SK-N-SH (cell line): ENCODE measurements around the gene C1orf35. TPM values are rescaled to one million over a fixed set of nuclear protein-coding genes. Genes with fewer than 3 reads are reported as not detected.

Experiments used
- CTCF ChIA-PET: fragments of 300-600, 350-600 bp; formaldehyde crosslinking; extraction: SDS; loops from one replicate; lab custom pipeline; 2021; lab: Yijun Ruan, JAX
- POLR2A ChIA-PET: fragments of 350-600 bp; sonication (Branson Sonifier 250); formaldehyde crosslinking; extraction: SDS; loops from one replicate; lab custom pipeline; 2020; ENCODE audit warnings: antibody characterized with exemption, inconsistent platforms; lab: Yijun Ruan, JAX
- DNase-seq: peaks from one replicate; pipeline ENCODE4 v3.0.0; 2012
- H2AFZ ChIP-seq: fragments of 200-600 bp; sonication (generic); 2 replicates; pipeline ENCODE4 v1.8.1; 2016; ENCODE audit warnings: antibody characterized with exemption, mild to moderate bottlenecking, low read depth
- H3F3A ChIP-seq: fragments of 200-600 bp; sonication (generic); replicated peaks from 2 replicates; pipeline ENCODE3; 2016; ENCODE audit warnings: antibody characterized with exemption, mild to moderate bottlenecking; ENCODE audit not compliant: insufficient read depth
- H3K27ac ChIP-seq, 2 experiments: fragments of 200-500 bp in 1 of 2; fragments of 200-600 bp in 1 of 2; sonication (Bioruptor generic) in 1 of 2; sonication (generic), shearing (Covaris generic) in 1 of 2; 2 replicates each; pipeline versions ENCODE4 v1.5.1 to v1.6.1; 2014 to 2016; ENCODE audit warnings: low read depth in 2 of 2, inconsistent platforms in 1 of 2, low read length in 1 of 2, mild to moderate bottlenecking in 1 of 2, mixed read lengths in 1 of 2
- H3K27me3 ChIP-seq: fragments of 200-600 bp; sonication (generic), shearing (Covaris generic); 2 replicates; pipeline ENCODE4 v1.6.1; 2016; ENCODE audit warnings: mixed run types; ENCODE audit not compliant: insufficient read depth
- H3K36me3 ChIP-seq, 2 experiments: fragments of 200-500 bp in 1 of 2; fragments of 200-600 bp in 1 of 2; sonication (Bioruptor generic) in 1 of 2; sonication (generic) in 1 of 2; replicated peaks in 1 of 2; 2 replicates each; pipeline versions ENCODE3 to v1.5.1; 2014 to 2016; ENCODE audit warnings: low read length in 1 of 2, mild to moderate bottlenecking in 1 of 2; ENCODE audit not compliant: insufficient read depth in 2 of 2, control insufficient read depth in 1 of 2
- H3K4me1 ChIP-seq, 2 experiments: fragments of 200-500 bp in 1 of 2; fragments of 200-600 bp in 1 of 2; sonication (Bioruptor generic) in 1 of 2; sonication (generic), shearing (Covaris generic) in 1 of 2; 2 replicates each; pipeline versions ENCODE4 v1.5.1 to v1.6.1; 2014 to 2016; ENCODE audit warnings: low read depth in 1 of 2, low read length in 1 of 2, mixed run types in 1 of 2; ENCODE audit not compliant: insufficient read depth in 2 of 2, control insufficient read depth in 1 of 2
- H3K4me2 ChIP-seq: fragments of 200-600 bp; sonication (generic), shearing (Covaris generic); 2 replicates; pipeline ENCODE4 v1.6.1; 2017; ENCODE audit warnings: mixed run types
- H3K4me3 ChIP-seq, 2 experiments: fragments of 200-500 bp in 1 of 2; fragments of 200-600 bp in 1 of 2; sonication (Bioruptor generic) in 1 of 2; sonication (generic), shearing (Covaris generic) in 1 of 2; 2 replicates each; pipeline versions ENCODE4 v1.5.1 to v1.8.1; 2014 to 2016; ENCODE audit warnings: low read depth in 2 of 2, inconsistent platforms in 1 of 2, low read length in 1 of 2, mild to moderate bottlenecking in 1 of 2, mixed read lengths in 1 of 2, moderate library complexity in 1 of 2
- H3K79me2 ChIP-seq: fragments of 200-600 bp; sonication (generic); 2 replicates; pipeline ENCODE4 v1.8.1; 2017; ENCODE audit warnings: mild to moderate bottlenecking; ENCODE audit not compliant: insufficient read depth
- H3K9ac ChIP-seq: fragments of 200-600 bp; sonication (generic); 2 replicates; pipeline ENCODE4 v1.6.1; 2017; ENCODE audit warnings: mixed run types
- H3K9me2 ChIP-seq: fragments of 200-600 bp; sonication (generic); 2 replicates; pipeline ENCODE4 v1.6.1; 2017; ENCODE audit warnings: mixed run types
- H3K9me3 ChIP-seq: fragments of 200-600 bp; sonication (generic); 2 replicates; pipeline ENCODE4 v1.6.1; 2017; ENCODE audit warnings: mixed run types, mild to moderate bottlenecking, moderate library complexity
- H4K20me1 ChIP-seq: fragments of 200-600 bp; sonication (generic); 2 replicates; pipeline ENCODE4 v1.6.1; 2017; ENCODE audit warnings: mild to moderate bottlenecking, mixed run types; ENCODE audit not compliant: insufficient read depth
- ELF1 ChIP-seq: IDR thresholded peaks from 2 replicates; pipeline ENCODE4 v1.4.0; 2012
- EP300 ChIP-seq, 2 experiments: IDR thresholded peaks; 2 replicates each; pipeline versions ENCODE4 v1.4.0 to v1.6.1; 2012; ENCODE audit warnings: borderline replicate concordance in 1 of 2, low read depth in 1 of 2, low read length in 1 of 2
- FOXM1 ChIP-seq: IDR thresholded peaks from 2 replicates; pipeline ENCODE4 v1.4.0; 2012; ENCODE audit warnings: low read depth, mild to moderate bottlenecking
- GABPA ChIP-seq: IDR thresholded peaks from 2 replicates; pipeline ENCODE4 v1.4.0; 2012; ENCODE audit warnings: low read depth, mild to moderate bottlenecking
- MEF2A ChIP-seq: IDR thresholded peaks from 2 replicates; pipeline ENCODE4 v1.4.0; 2012; ENCODE audit warnings: low read depth, borderline replicate concordance
- NFIC ChIP-seq: IDR thresholded peaks from 2 replicates; pipeline ENCODE4 v1.4.0; 2012; ENCODE audit warnings: borderline replicate concordance
- PBX3 ChIP-seq: IDR thresholded peaks from 2 replicates; pipeline ENCODE4; 2012
- RFX5 ChIP-seq: IDR thresholded peaks from 2 replicates; pipeline ENCODE4 v1.6.1; 2012; ENCODE audit warnings: mild to moderate bottlenecking, improper control_type of control experiment, low read length
- RXRA ChIP-seq: IDR thresholded peaks from 2 replicates; pipeline ENCODE4 v1.4.0; 2012; ENCODE audit warnings: low read depth, mild to moderate bottlenecking, borderline replicate concordance
- TAF1 ChIP-seq: IDR thresholded peaks from 2 replicates; pipeline ENCODE4 v1.6.1; 2012; ENCODE audit warnings: low read depth, mild to moderate bottlenecking, low read length, moderate library complexity, borderline replicate concordance
- WGBS: methylation state at CpG from one replicate; pipeline ENCODE4 v1.1.6; 2017; ENCODE audit warnings: low lambda C conversion rate; 5-methylcytosine and 5-hydroxymethylcytosine counted together
- polyA plus RNA-seq, 3 experiments: library from polyadenylated mRNA; depleted of rRNA; stranded (reverse); fragments of >200 nt; gene quantifications; 2 replicates each; pipeline ENCODE4 v1.2.3, GENCODE V29; 2012
- TF ChIP-seq, protein P1 (sequence below): IDR thresholded peaks from 2 replicates; pipeline ENCODE4 v1.4.0; 2012; ENCODE audit warnings: low read depth
- TF ChIP-seq, protein P2 (sequence below): IDR thresholded peaks from 2 replicates; pipeline ENCODE4 v1.4.0; 2012; ENCODE audit warnings: low read depth, borderline replicate concordance
- TF ChIP-seq, protein P3 (sequence below): IDR thresholded peaks from 2 replicates; pipeline ENCODE4 v1.4.0; 2012; ENCODE audit warnings: low read depth, borderline replicate concordance

Gene C1orf35
- polyA plus RNA-seq, 1 of the 3 experiments (the other 2 are of a cell fraction), result 42.9 TPM

GRCh38 chr1:228079601-228080263 lies 23.4 kb downstream of the C1orf35 start:
- CTCF ChIA-PET, result no interaction called here
- Histone ChIP-seq H4K20me1 (peaks cover 17% of the 10 kb centered on the region), H3K79me2 (peaks cover 53% of the 10 kb centered on the region)

GRCh38 chr1:228079013-228079412 lies 24.1 kb downstream of the C1orf35 start:
- DNase-seq, result no peak
- H3K4me2 ChIP-seq, result no peak overlapping the region
- H3F3A ChIP-seq, result peaks cover 6% of the 10 kb centered on the region
- H3K27me3 ChIP-seq, result no peaks in the 10 kb centered on the region
- ChIA-PET POLR2A (no interaction called here), CTCF (no interaction called here)
- WGBS, result 92% methylated on average over 5 of the region's 7 CpGs
- no peak overlapping the region for H3K27ac ChIP-seq
- H3K79me2 ChIP-seq, result peaks cover 46% of the 10 kb centered on the region
- no peaks in the 10 kb centered on the region for H3K36me3 ChIP-seq
- peaks cover 10% of the 10 kb centered on the region for H4K20me1 ChIP-seq
- H3K9me3 ChIP-seq, result no peaks in the 10 kb centered on the region
- H3K4me1 ChIP-seq, result peaks cover 4 to 16% of the 10 kb centered on the region in 2 experiments; a peak in 3 of 4 replicates
- H3K4me3 ChIP-seq, result no peak overlapping the region
- H2AFZ ChIP-seq, result no peak overlapping the region
- no peaks in the 10 kb centered on the region for H3K9me2 ChIP-seq
- no peak overlapping the region for H3K9ac ChIP-seq
- TF ChIP-seq RFX5, result no peak
- TF ChIP-seq, protein P1, sequence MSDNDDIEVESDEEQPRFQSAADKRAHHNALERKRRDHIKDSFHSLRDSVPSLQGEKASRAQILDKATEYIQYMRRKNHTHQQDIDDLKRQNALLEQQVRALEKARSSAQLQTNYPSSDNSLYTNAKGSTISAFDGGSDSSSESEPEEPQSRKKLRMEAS, result no peak
- no peak for TF ChIP-seq GABPA
- TF ChIP-seq, protein P2, sequence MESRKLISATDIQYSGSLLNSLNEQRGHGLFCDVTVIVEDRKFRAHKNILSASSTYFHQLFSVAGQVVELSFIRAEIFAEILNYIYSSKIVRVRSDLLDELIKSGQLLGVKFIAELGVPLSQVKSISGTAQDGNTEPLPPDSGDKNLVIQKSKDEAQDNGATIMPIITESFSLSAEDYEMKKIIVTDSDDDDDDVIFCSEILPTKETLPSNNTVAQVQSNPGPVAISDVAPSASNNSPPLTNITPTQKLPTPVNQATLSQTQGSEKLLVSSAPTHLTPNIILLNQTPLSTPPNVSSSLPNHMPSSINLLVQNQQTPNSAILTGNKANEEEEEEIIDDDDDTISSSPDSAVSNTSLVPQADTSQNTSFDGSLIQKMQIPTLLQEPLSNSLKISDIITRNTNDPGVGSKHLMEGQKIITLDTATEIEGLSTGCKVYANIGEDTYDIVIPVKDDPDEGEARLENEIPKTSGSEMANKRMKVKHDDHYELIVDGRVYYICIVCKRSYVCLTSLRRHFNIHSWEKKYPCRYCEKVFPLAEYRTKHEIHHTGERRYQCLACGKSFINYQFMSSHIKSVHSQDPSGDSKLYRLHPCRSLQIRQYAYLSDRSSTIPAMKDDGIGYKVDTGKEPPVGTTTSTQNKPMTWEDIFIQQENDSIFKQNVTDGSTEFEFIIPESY, result no peak
- TF ChIP-seq ELF1, result no peak
- TF ChIP-seq RXRA, result no peak
- TF ChIP-seq, protein P3, sequence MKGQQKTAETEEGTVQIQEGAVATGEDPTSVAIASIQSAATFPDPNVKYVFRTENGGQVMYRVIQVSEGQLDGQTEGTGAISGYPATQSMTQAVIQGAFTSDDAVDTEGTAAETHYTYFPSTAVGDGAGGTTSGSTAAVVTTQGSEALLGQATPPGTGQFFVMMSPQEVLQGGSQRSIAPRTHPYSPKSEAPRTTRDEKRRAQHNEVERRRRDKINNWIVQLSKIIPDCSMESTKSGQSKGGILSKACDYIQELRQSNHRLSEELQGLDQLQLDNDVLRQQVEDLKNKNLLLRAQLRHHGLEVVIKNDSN, result no peak
- no peak for TF ChIP-seq NFIC
- no peak for TF ChIP-seq TAF1
- no peak for TF ChIP-seq FOXM1
- TF ChIP-seq MEF2A, result no peak
- TF ChIP-seq EP300 (IDR thresholded peaks at IDR 0.05; ENCODE audit: borderline replicate concordance in 1 of 2, low read depth in 1 of 2, low read length in 1 of 2), result no peak
- TF ChIP-seq PBX3, result no peak

More at GRCh38 chr1:228079601-228080263, 23.4 kb downstream of the C1orf35 start:
- Histone ChIP-seq H3K36me3 (peaks cover 0 to under 1% of the 10 kb centered on the region in 2 experiments), H3K9me3 (no peaks in the 10 kb centered on the region), H3K27me3 (no peaks in the 10 kb centered on the region), H3K27ac (no peak overlapping the region), H3K4me3 (no peak overlapping the region), H3K9me2 (no peaks in the 10 kb centered on the region), H3K9ac (no peak overlapping the region), H3K4me2 (no peak overlapping the region), H3F3A (no peaks in the 10 kb centered on the region), H2AFZ (no peak overlapping the region), H3K4me1 (peaks cover 5 to 20% of the 10 kb centered on the region in 2 experiments)
- 92% methylated on average over 2 of the region's 7 CpGs for WGBS
- TF ChIP-seq, protein P3, result no peak
- POLR2A ChIA-PET, result no interaction called here
- DNase-seq, result no peak
